Upper lobe of left lung (tissue), 6 donors: ENCODE measurements around the gene IPCEF1. TPM values are rescaled to one million over a fixed set of nuclear protein-coding genes. Genes with fewer than 3 reads are reported as not detected.
A peak's percentile ranks its signal among the peaks of the same experiment; 100 is the strongest.

Experiments
- ATAC-seq, 2 donors: fragments of 200-7000 bp; cut with Tn5 transposase; one replicate each; pipeline ENCODE4 v1.9.1; 2022; ENCODE audit warnings: mild to moderate bottlenecking in 2 of 2, moderate library complexity in 2 of 2; ENCODE audit not compliant: low FRiP score in 2 of 2
- DNase-seq, 2 donors: peaks; one replicate each; pipeline ENCODE4 v3.0.0-alpha.2; 2019 to 2020
- H3K27ac ChIP-seq, 4 donors: fragments of 200-600 bp; sonication (generic); one replicate each; pipeline ENCODE4 v1.5.1; 2016 to 2019
- H3K27me3 ChIP-seq, 4 donors: fragments of 200-600 bp; sonication (generic); one replicate each; pipeline ENCODE4 v1.5.1; 2017 to 2019
- H3K36me3 ChIP-seq, 4 donors: fragments of 200-600 bp; sonication (generic); one replicate each; pipeline ENCODE4 v1.5.1; 2016 to 2019
- H3K4me1 ChIP-seq, 4 donors: fragments of 200-600 bp; sonication (generic); one replicate each; pipeline ENCODE4 v1.5.1; 2018 to 2019
- H3K4me3 ChIP-seq, 4 donors: fragments of 200-600 bp; sonication (generic); one replicate each; pipeline ENCODE4 v1.5.1; 2017 to 2019; ENCODE audit warnings: mild to moderate bottlenecking in 2 of 4, moderate library complexity in 1 of 4
- H3K9me3 ChIP-seq, 4 donors: fragments of 200-600 bp; sonication (generic); one replicate each; pipeline ENCODE4 v1.5.1; 2018 to 2019
- EP300 ChIP-seq, 4 donors: sonication (generic); formaldehyde crosslinking; IDR thresholded peaks; one replicate each; pipeline ENCODE4 v1.5.1; 2017; ENCODE audit warnings: antibody characterized with exemption in 4 of 4, control low read depth in 2 of 4
- POLR2A ChIP-seq, 4 donors: fragments of 450-650 bp; IDR thresholded peaks; one replicate each; pipeline ENCODE4 v1.5.1; 2016 to 2017; ENCODE audit warnings: antibody characterized with exemption in 4 of 4, mild to moderate bottlenecking in 2 of 4
- POLR2AphosphoS5 ChIP-seq, 2 donors: sonication (generic); formaldehyde crosslinking; IDR thresholded peaks; one replicate each; pipeline ENCODE4 v1.5.1; 2017; ENCODE audit warnings: antibody characterized with exemption in 2 of 2
- WGBS, 2 donors: methylation state at CpG; one replicate each; pipeline ENCODE4 v1.1.5; 2017 to 2018; 5-methylcytosine and 5-hydroxymethylcytosine counted together
- total RNA-seq, 6 donors: library from RNA; depleted of rRNA in 4 of 6; stranded (reverse); fragments of >200 nt in 4 of 6; gene quantifications; one replicate each; pipeline versions ENCODE4 v1.1.0 to v1.2.1, GENCODE V29; 2016 to 2021
- TF ChIP-seq, protein P1 (sequence below), 6 experiments: fragments of 450-650 bp in 4 of 6; fragments of 200-600 bp in 2 of 6; sonication (generic) in 2 of 6; IDR thresholded peaks; one replicate each; pipeline ENCODE4 v1.5.1; 2016 to 2019; ENCODE audit warnings: antibody characterized with exemption in 6 of 6
- donor health status: DM: no; HTN: no; CAD: no; lungs with moderate emphysema.
- donor health status: DM: no; HTN: yes; CAD: no; lungs with severe emphysema.

IPCEF1 gene
- total RNA-seq, 6 donors from 2014 or later = 1.0 to 5.5 (median 4.0) TPM

DNA sequence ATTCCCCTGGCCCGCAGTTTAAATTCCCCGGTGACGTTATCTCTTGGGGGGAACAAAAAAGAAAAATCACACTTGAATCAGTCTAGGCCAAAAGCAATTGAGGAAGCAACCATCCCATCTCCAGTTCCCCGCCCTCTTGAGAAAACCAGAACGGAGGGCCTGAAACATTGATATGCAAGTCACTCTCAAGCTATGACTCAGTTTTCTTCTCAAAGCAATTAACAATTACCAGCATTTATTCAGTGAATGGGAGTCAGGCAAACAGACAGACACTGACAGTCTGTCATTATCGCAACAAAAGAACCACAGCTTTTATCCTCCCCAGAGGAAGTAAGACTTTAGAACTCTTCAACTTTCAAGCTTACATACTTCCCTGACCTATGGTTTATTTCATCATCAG, 216.7 kb downstream of the IPCEF1 start:
- Histone ChIP-seq H3K9me3 (no peaks in the 10 kb centered on the region), H3K4me3 (no peak overlapping the region), H3K27me3 (no peaks in the 10 kb centered on the region), H3K36me3 (no peaks in the 10 kb centered on the region), H3K4me1 (no peaks in the 10 kb centered on the region), H3K27ac (peak overlapping the region in 1 of 4 donors; percentile 49)
- WGBS, 2 donors = 75 to 85% methylated on average over 6 of the region's 6 CpGs
- TF ChIP-seq EP300 (IDR thresholded peaks at IDR 0.05) (no peak), POLR2AphosphoS5 (IDR thresholded peaks at IDR 0.05) (no peak), POLR2A (IDR thresholded peaks at IDR 0.05) (no peak)
- TF ChIP-seq, protein P1, sequence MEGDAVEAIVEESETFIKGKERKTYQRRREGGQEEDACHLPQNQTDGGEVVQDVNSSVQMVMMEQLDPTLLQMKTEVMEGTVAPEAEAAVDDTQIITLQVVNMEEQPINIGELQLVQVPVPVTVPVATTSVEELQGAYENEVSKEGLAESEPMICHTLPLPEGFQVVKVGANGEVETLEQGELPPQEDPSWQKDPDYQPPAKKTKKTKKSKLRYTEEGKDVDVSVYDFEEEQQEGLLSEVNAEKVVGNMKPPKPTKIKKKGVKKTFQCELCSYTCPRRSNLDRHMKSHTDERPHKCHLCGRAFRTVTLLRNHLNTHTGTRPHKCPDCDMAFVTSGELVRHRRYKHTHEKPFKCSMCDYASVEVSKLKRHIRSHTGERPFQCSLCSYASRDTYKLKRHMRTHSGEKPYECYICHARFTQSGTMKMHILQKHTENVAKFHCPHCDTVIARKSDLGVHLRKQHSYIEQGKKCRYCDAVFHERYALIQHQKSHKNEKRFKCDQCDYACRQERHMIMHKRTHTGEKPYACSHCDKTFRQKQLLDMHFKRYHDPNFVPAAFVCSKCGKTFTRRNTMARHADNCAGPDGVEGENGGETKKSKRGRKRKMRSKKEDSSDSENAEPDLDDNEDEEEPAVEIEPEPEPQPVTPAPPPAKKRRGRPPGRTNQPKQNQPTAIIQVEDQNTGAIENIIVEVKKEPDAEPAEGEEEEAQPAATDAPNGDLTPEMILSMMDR (IDR thresholded peaks at IDR 0.05) = no peak
- peak; percentile 26 to 54 for ATAC-seq
- DNase-seq = peak in 1 of 2 donors; percentile 30

DNA sequence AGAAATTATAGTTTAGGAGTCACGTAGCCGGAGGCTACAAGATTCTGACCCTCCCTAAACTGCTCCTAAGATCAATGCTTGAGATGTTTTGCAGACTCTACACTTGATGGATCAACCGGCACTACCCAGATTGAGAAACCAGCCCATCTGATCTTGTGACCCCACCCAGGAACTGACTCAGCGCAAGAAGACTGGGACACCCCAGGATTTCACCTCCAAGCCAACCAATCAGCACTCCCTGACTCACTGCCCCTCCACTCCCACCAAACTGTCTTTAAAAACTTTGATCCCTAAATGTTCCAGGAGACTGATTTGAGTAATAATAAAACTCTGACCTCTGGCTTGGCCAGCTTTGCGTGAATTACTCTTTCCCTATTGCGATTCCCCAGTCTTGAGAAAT, 217.8 kb downstream of the IPCEF1 start:
- DNase-seq (peak in 1 of 2 donors; percentile 31), ATAC-seq (peak in 1 of 2 donors; percentile 43)
- Histone ChIP-seq H3K27me3 (no peaks in the 10 kb centered on the region), H3K27ac (no peak overlapping the region), H3K4me1 (no peaks in the 10 kb centered on the region), H3K4me3 (no peak overlapping the region), H3K36me3 (no peaks in the 10 kb centered on the region), H3K9me3 (no peaks in the 10 kb centered on the region)
- TF ChIP-seq EP300 (IDR thresholded peaks at IDR 0.05) (no peak), POLR2AphosphoS5 (IDR thresholded peaks at IDR 0.05) (no peak), POLR2A (IDR thresholded peaks at IDR 0.05) (no peak)
- TF ChIP-seq, protein P1 (IDR thresholded peaks at IDR 0.05) = no peak
- WGBS, 2 donors = 86 to 94% methylated on average over 6 of the region's 6 CpGs

DNA sequence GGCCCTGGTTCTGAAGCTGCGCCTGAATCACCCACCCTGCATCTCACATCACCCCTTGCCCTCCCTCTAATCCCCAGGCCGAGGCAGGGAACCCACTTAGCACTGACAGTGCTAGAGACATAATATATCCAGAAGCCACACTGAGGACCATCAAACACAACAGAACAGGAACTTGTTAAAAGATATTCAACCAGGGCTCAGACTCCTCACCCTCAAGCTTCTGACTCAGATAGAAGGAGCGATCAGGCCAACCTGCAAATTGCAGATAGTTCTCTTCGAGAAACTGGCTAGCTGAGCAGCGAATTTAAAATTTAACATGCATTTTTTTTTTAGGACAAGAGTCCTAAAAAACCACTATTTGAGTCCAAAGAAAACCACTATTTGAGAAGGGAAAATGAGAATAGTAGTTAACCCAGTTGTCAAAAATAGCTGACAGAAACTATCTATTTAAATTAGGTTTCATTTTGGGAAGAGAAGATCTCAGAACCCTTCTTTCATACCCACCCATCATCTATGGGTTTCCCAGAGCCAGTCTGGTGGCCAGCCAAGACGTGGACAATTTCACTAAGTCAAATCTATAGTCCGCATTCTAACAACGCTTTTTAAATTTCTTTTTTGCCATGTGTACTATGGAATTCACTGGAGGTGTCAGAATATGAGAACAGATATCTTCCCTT, 222.0 kb downstream of the IPCEF1 start:
- no peak for ATAC-seq

DNA sequence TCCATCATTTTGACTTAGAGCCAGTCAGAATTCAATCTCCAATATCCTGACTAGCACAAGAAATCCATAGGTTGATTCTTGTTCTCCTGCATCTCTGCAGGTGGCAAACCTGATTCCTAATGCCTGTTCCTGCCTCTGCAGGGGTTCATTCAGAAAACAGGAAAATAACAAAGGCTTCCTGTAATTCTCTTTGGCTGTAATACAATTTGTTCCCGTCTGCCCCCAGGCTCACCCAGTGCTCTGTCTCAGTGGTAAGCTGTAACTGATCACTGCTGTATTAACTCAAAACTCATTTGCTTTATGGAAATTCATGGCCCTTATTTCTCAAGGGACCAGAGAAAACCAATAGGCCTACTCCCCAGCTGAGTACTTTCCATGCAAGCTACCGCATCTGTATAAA, 228.9 kb downstream of the IPCEF1 start:
- ATAC-seq (no peak), DNase-seq (no peak)
- 56 to 64% methylated on average over 2 of the region's 2 CpGs for WGBS, 2 donors
- Histone ChIP-seq H3K27me3 (no peaks in the 10 kb centered on the region), H3K4me1 (no peaks in the 10 kb centered on the region), H3K27ac (no peak overlapping the region), H3K36me3 (no peaks in the 10 kb centered on the region), H3K9me3 (no peaks in the 10 kb centered on the region), H3K4me3 (no peak overlapping the region)
- TF ChIP-seq POLR2A (IDR thresholded peaks at IDR 0.05) = no peak
- TF ChIP-seq POLR2AphosphoS5 (IDR thresholded peaks at IDR 0.05) = no peak
- no peak for TF ChIP-seq EP300 (IDR thresholded peaks at IDR 0.05)
- TF ChIP-seq, protein P1 (IDR thresholded peaks at IDR 0.05) = no peak

More for the DNA sequence above, 222.0 kb downstream of the IPCEF1 start:
- H3K9me3 ChIP-seq = no peaks in the 10 kb centered on the region
- H3K36me3 ChIP-seq = no peaks in the 10 kb centered on the region
- no peaks in the 10 kb centered on the region for H3K27me3 ChIP-seq
- TF ChIP-seq, protein P1 (IDR thresholded peaks at IDR 0.05) = no peak
- TF ChIP-seq POLR2A (IDR thresholded peaks at IDR 0.05) (no peak), EP300 (IDR thresholded peaks at IDR 0.05) (no peak), POLR2AphosphoS5 (IDR thresholded peaks at IDR 0.05) (no peak)
- 89 to 94% methylated on average over 8 of the region's 8 CpGs for WGBS, 2 donors
- H3K27ac ChIP-seq = no peak overlapping the region
- no peaks in the 10 kb centered on the region for H3K4me1 ChIP-seq
- no peak for DNase-seq
- no peak overlapping the region for H3K4me3 ChIP-seq

DNA sequence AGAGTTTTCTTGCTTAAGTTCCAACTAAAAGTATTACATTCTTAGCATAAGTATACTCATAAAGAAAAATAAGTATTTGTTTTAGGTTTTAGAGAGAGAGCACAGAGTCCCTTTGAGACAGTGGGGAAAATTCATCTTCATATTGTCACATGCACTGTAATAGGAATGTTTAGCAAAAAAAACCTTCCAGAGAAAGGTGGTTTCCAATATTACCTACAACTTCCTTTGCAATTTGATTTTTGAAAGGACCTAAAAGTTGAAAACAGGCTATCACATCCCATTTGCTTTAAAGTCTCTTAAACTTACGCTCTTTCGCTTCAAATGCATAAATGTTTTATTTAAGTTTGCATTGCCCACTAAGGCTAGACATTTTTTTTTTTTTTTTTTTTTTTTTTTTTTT, 231.2 kb downstream of the IPCEF1 start:
- no peak overlapping the region for H3K27ac ChIP-seq
- H3K36me3 ChIP-seq = no peaks in the 10 kb centered on the region
- 45 to 87% methylated on average over 2 of the region's 2 CpGs for WGBS, 2 donors
- ATAC-seq (no peak), DNase-seq (no peak)
- no peaks in the 10 kb centered on the region for H3K9me3 ChIP-seq
- H3K4me1 ChIP-seq = no peaks in the 10 kb centered on the region
- no peak overlapping the region for H3K4me3 ChIP-seq
- H3K27me3 ChIP-seq = no peaks in the 10 kb centered on the region
- TF ChIP-seq, protein P1 (IDR thresholded peaks at IDR 0.05) = no peak
- TF ChIP-seq POLR2AphosphoS5 (IDR thresholded peaks at IDR 0.05) = no peak
- TF ChIP-seq POLR2A (IDR thresholded peaks at IDR 0.05) = no peak
- no peak for TF ChIP-seq EP300 (IDR thresholded peaks at IDR 0.05)
